ENCODE results near the gene IAPP. TPM values are rescaled to one million over a fixed set of nuclear protein-coding genes. Genes with fewer than 3 reads are reported as not detected.

The IAPP gene
- total RNA-seq, 1 donor from 2014 or later = not detected

DNA sequence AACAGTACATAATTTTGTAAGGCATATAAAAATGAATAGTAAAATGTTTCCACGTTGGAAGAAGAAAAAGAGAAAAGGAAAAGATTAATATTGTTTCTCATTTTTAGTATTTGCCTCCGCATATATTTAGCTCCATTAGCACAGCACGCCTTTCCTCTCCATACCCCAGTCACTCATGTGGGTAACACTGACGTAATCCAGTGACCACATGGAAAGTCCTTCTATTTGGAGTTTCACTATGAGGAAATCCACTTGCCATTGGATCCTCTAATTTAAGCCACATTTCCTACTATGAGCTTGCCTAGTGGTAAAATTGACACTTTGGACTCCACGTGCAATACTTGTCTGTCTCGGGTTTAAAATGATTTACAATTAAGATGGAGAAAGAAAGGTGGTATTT lies 32.3 kb upstream of the IAPP start:
- intact Hi-C loops (cut with DNase I) = no loop called here
- H3K27ac ChIP-seq = no peak overlapping the region
- no peaks in the 10 kb centered on the region for H3K27me3 ChIP-seq
- H3K36me3 ChIP-seq = no peaks in the 10 kb centered on the region
- TF ChIP-seq, protein P1, sequence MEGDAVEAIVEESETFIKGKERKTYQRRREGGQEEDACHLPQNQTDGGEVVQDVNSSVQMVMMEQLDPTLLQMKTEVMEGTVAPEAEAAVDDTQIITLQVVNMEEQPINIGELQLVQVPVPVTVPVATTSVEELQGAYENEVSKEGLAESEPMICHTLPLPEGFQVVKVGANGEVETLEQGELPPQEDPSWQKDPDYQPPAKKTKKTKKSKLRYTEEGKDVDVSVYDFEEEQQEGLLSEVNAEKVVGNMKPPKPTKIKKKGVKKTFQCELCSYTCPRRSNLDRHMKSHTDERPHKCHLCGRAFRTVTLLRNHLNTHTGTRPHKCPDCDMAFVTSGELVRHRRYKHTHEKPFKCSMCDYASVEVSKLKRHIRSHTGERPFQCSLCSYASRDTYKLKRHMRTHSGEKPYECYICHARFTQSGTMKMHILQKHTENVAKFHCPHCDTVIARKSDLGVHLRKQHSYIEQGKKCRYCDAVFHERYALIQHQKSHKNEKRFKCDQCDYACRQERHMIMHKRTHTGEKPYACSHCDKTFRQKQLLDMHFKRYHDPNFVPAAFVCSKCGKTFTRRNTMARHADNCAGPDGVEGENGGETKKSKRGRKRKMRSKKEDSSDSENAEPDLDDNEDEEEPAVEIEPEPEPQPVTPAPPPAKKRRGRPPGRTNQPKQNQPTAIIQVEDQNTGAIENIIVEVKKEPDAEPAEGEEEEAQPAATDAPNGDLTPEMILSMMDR (IDR thresholded peaks at IDR 0.05) = no peak
- no peaks in the 10 kb centered on the region for H3K4me1 ChIP-seq
- H3K9me3 ChIP-seq = no peaks in the 10 kb centered on the region
- DNase-seq (no peak), ATAC-seq (no peak)
- H3K4me3 ChIP-seq = no peak overlapping the region

DNA sequence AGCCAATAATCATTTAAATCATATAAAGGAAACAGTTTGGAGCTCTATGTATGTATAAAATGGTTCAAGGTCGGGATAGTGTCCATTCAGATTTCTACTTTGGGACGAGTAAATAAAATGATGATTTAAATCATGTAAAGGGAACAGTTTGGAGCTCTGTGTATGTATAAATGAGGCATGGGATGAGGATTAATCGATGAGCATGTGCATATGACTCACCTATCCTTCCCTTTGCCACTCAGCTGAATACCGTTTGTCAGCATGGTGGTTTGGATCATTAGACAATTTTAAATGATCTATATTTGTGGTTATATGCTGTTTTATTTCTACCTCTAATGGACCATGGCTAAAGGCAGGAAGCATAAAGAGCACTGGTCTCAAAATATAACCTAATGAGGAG lies 30.9 kb upstream of the IAPP start:
- no peaks in the 10 kb centered on the region for H3K36me3 ChIP-seq
- no peaks in the 10 kb centered on the region for H3K27me3 ChIP-seq
- H3K4me3 ChIP-seq = no peak overlapping the region
- no peaks in the 10 kb centered on the region for H3K9me3 ChIP-seq
- intact Hi-C loops (cut with DNase I) = no loop called here
- TF ChIP-seq, protein P1 (IDR thresholded peaks at IDR 0.05) = no peak
- no peak overlapping the region for H3K27ac ChIP-seq
- ATAC-seq (no peak), DNase-seq (no peak)
- H3K4me1 ChIP-seq = no peaks in the 10 kb centered on the region

DNA sequence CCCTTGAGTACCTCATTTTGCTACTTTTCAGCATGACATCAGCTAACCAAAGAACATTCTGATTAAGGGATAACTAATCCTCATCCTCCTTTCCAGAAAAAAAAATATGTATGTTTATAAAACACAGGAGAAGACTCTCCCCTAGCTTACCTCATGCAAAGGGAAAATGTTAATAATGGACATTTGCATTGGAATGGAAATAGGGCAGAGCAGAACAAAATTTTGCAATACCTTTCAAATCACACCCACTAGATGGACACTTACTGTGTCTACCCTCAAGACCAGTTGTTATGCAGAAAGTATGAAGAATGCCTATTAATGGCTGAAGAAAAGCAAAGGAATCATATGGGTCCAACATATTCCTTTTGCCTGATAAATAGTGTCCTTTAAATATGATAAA lies 29.1 kb upstream of the IAPP start:
- no peak overlapping the region for H3K27ac ChIP-seq
- H3K27me3 ChIP-seq = no peaks in the 10 kb centered on the region
- no peaks in the 10 kb centered on the region for H3K4me1 ChIP-seq
- TF ChIP-seq, protein P1 (IDR thresholded peaks at IDR 0.05) = no peak
- no peak for ATAC-seq
- no peaks in the 10 kb centered on the region for H3K36me3 ChIP-seq
- intact Hi-C loops (cut with DNase I) = no loop called here
- no peak for DNase-seq
- no peak overlapping the region for H3K4me3 ChIP-seq
- H3K9me3 ChIP-seq = no peaks in the 10 kb centered on the region

DNA sequence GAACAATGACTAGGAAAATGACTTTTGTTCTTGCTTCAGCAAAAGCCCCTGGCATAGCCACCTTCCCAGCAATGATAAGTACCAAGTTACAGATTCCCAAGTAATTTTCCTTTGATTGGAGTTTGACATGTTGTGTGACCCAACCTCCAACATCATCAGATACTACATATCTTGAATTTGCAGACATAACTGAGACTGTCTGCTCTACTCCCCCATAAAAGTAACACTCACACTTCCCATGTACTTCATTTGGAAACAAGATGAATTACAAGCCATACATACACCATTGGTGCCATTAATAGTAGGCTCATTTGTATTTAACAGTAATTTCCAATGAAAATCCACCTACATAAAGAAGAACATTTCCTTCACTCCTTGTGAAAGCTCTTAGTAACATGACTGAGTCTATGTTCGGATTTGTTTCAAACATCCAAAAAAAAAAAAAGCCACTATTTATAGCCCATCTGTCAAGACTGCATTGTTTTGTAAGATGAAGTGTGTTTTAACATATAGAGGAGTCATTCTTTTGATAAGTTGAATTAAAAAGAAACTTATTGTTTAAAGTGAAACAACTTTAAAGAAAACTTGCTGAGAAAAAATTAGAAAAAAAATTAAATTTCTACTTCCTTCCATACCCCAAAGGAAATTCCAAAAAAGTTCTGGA lies 26.0 kb upstream of the IAPP start:
- Histone ChIP-seq H3K9me3 (no peaks in the 10 kb centered on the region), H3K36me3 (no peaks in the 10 kb centered on the region), H3K4me3 (no peak overlapping the region), H3K27me3 (no peaks in the 10 kb centered on the region), H3K4me1 (no peaks in the 10 kb centered on the region), H3K27ac (no peak overlapping the region)
- no peak for ATAC-seq
- TF ChIP-seq, protein P1 (IDR thresholded peaks at IDR 0.05) = no peak
- intact Hi-C loops (cut with DNase I) = no loop called here
- DNase-seq = no peak

DNA sequence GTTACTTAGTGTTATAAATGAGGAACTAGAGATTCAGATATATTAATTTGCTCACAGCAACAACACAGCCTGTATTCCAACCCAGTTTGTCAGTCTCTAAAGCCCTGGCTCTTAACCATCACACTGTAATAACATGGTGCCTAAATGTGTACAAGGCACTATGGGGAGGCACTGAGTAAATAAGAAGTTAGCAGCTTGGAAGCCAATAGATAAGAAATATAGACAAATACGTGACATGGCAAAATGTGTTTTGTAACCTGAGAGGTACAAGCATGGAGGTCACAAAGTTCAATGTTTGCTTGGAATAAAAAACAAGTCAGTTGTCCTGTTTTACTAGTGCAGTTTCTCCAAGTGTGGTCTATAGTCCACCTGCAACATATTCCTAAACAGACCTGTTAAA lies 21.7 kb upstream of the IAPP start:
- no peak for DNase-seq
- Histone ChIP-seq H3K27me3 (no peaks in the 10 kb centered on the region), H3K27ac (no peak overlapping the region), H3K4me1 (no peaks in the 10 kb centered on the region), H3K36me3 (no peaks in the 10 kb centered on the region), H3K9me3 (no peaks in the 10 kb centered on the region), H3K4me3 (no peak overlapping the region)
- no peak for ATAC-seq
- TF ChIP-seq, protein P1 (IDR thresholded peaks at IDR 0.05) = no peak
- intact Hi-C loops (cut with DNase I) = no loop called here

DNA sequence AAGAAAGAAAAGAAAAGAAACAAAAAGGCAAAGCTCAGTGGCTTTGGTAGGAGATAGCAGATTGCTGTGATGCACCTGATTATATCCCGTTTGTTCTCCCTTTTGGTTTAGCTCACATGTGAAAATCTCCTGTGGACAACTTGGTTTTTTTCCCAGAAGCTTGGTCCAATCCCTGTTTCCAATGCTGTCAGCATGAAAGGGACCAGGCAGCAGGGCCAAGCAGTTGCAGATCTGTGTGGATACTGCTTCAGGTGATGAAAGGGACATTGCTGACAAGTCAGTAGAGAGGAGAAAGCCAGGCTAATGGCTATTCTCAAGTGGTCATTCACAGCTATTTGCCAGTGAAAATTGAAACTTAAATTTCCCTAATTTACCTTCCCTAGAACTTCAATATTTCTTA lies 19.2 kb upstream of the IAPP start:
- TF ChIP-seq, protein P1 (IDR thresholded peaks at IDR 0.05) = no peak
- Histone ChIP-seq H3K9me3 (no peaks in the 10 kb centered on the region), H3K27ac (no peak overlapping the region), H3K4me1 (no peaks in the 10 kb centered on the region), H3K27me3 (no peaks in the 10 kb centered on the region), H3K4me3 (no peak overlapping the region), H3K36me3 (no peaks in the 10 kb centered on the region)
- ATAC-seq (no peak), DNase-seq (no peak)
- intact Hi-C loops (cut with DNase I) = no loop called here

All from upper lobe of right lung (tissue), 1 donor.